ENCODE measurements around the gene MATN1. TPM values are rescaled to one million over a fixed set of nuclear protein-coding genes. Genes with fewer than 3 reads are reported as not detected.

The MATN1 gene
- polyA plus RNA-seq, 2 donors, result 0.01 to 0.02 TPM

DNA sequence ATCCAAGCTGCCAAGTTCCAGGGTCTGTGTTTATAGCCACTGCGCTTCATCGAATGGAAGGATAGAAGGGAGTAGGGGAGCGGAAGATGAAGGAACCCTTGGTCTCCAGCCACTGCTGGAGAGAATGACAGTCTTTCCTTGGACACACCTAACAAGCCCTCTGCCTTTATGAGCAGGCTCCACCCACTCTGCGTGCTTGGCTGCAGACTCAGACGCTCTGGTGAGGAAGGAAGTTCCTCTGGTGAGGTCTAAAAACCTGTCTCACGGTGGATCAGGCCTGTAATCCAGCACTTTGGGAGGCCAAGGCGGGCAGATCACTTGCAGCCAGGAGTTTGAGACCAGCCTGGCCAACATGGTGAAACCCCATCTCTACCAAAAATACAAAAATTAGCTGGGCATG, 55.4 kb downstream of the MATN1 start:
- Histone ChIP-seq H3K27me3 (ENCODE audit: control insufficient read depth in 1 of 2, insufficient read depth in 2 of 2, low read length in 2 of 2) (peaks cover 0 to 2% of the 10 kb centered on the region in 2 donors), H3K27ac (ENCODE audit: low read depth in 2 of 2, low read length in 1 of 2) (no peak overlapping the region), H3K4me3 (ENCODE audit: low read depth in 1 of 2, low read length in 2 of 2) (no peak overlapping the region), H3K4me1 (ENCODE audit: control insufficient read depth in 2 of 2, insufficient read depth in 2 of 2, low read length in 1 of 2) (peaks cover 0 to 6% of the 10 kb centered on the region in 2 donors), H3K36me3 (ENCODE audit: control insufficient read depth in 2 of 2, insufficient read depth in 2 of 2, low read length in 1 of 2) (no peaks in the 10 kb centered on the region), H3K9me3 (ENCODE audit: control insufficient read depth in 2 of 2, insufficient read depth in 1 of 2, low read depth in 1 of 2, low read length in 1 of 2) (no peaks in the 10 kb centered on the region)
- 44% methylated on average over 7 of the region's 7 CpGs for WGBS, 2 donors

DNA sequence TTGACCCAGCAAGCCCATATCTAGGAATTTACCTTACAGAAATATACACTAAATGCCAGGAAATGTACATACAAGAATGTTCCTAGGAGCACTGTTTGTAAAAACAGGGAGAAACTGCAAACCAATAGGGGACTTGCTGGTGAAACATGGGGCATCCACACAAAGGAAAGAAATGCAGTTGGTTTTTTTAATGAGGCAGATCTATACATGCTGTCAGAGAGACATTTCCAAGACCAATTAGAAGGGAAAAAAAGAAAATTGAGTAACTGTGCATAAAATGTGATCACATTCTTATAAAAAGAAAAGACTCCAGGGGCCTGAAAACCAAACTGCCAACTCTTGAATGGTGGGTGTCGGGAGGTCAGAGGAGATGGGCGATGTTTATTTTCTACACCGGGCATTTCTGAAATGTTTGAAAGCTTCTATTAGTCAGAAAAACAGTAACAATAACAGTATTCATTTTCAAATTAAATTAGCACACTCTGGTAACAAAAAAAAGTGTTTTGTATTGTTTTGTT, 56.6 kb downstream of the MATN1 start:
- Histone ChIP-seq H3K27me3 (ENCODE audit: control insufficient read depth in 1 of 2, insufficient read depth in 2 of 2, low read length in 2 of 2) (peaks cover 0 to 2% of the 10 kb centered on the region in 2 donors), H3K36me3 (ENCODE audit: control insufficient read depth in 2 of 2, insufficient read depth in 2 of 2, low read length in 1 of 2) (no peaks in the 10 kb centered on the region), H3K4me1 (ENCODE audit: control insufficient read depth in 2 of 2, insufficient read depth in 2 of 2, low read length in 1 of 2) (peaks cover 0 to 6% of the 10 kb centered on the region in 2 donors), H3K9me3 (ENCODE audit: control insufficient read depth in 2 of 2, insufficient read depth in 1 of 2, low read depth in 1 of 2, low read length in 1 of 2) (no peaks in the 10 kb centered on the region), H3K27ac (ENCODE audit: low read depth in 2 of 2, low read length in 1 of 2) (no peak overlapping the region), H3K4me3 (ENCODE audit: low read depth in 1 of 2, low read length in 2 of 2) (no peak overlapping the region)
- WGBS, 2 donors, result 80 to 86% methylated on average over 3 of the region's 3 CpGs

DNA sequence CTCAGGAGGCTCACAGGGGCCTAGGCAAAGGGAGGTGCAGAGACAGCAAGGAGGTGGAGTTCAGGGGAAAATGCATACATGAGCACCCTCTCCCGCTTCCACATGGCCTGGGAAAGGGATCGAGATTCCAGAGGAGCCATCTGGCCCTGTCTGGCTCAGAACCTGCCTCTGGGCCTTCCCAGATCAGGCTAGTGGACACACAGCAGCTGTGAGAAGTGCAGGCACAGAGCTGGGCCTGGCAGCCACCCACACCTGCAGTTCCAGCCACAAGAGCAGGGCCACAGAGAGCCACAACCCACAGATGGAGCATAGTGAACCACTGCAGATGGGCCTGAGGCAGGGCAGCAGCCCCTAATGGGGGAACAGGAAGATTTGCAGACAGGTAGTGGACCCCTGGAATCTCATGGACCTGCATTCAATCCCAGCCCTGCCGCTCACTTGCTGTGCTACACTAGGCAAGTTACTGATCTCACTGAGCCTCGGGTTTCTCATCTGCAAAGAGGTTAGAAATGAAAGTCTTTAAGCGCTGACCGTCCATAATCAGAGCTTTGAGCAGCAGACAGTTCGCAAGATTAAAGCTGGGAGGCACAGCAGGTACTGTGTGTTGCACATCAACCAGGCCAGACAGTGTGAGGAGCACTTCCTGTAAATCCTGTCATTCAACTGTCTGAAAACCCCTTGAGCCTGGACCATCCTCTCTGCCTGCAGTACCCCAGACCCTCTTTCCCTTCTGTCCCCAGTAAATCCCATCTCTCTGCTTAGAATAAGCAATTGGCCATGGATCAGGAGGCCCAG, 58.0 kb downstream of the MATN1 start:
- Histone ChIP-seq H3K27ac (ENCODE audit: low read depth in 2 of 2, low read length in 1 of 2) (no peak overlapping the region), H3K4me3 (ENCODE audit: low read depth in 1 of 2, low read length in 2 of 2) (no peak overlapping the region), H3K36me3 (ENCODE audit: control insufficient read depth in 2 of 2, insufficient read depth in 2 of 2, low read length in 1 of 2) (no peaks in the 10 kb centered on the region), H3K4me1 (ENCODE audit: control insufficient read depth in 2 of 2, insufficient read depth in 2 of 2, low read length in 1 of 2) (peaks cover 0 to 6% of the 10 kb centered on the region in 2 donors), H3K27me3 (ENCODE audit: control insufficient read depth in 1 of 2, insufficient read depth in 2 of 2, low read length in 2 of 2) (no peaks in the 10 kb centered on the region), H3K9me3 (ENCODE audit: control insufficient read depth in 2 of 2, insufficient read depth in 1 of 2, low read depth in 1 of 2, low read length in 1 of 2) (no peaks in the 10 kb centered on the region)
- 85 to 89% methylated on average over 7 of the region's 7 CpGs for WGBS, 2 donors

GRCh38 chr1:30664103-30664755, 59.2 kb downstream of the MATN1 start:
- 52 to 61% methylated on average over 17 of the region's 17 CpGs for WGBS, 2 donors
- H3K27me3 ChIP-seq (ENCODE audit: control insufficient read depth in 1 of 2, insufficient read depth in 2 of 2, low read length in 2 of 2), result no peaks in the 10 kb centered on the region
- H3K4me1 ChIP-seq (ENCODE audit: control insufficient read depth in 2 of 2, insufficient read depth in 2 of 2, low read length in 1 of 2), result peaks cover 0 to 6% of the 10 kb centered on the region in 2 donors
- no peaks in the 10 kb centered on the region for H3K36me3 ChIP-seq (ENCODE audit: control insufficient read depth in 2 of 2, insufficient read depth in 2 of 2, low read length in 1 of 2)
- no peak overlapping the region for H3K27ac ChIP-seq (ENCODE audit: low read depth in 2 of 2, low read length in 1 of 2)
- H3K4me3 ChIP-seq (ENCODE audit: low read depth in 1 of 2, low read length in 2 of 2), result no peak overlapping the region
- no peaks in the 10 kb centered on the region for H3K9me3 ChIP-seq (ENCODE audit: control insufficient read depth in 2 of 2, insufficient read depth in 1 of 2, low read depth in 1 of 2, low read length in 1 of 2)

DNA sequence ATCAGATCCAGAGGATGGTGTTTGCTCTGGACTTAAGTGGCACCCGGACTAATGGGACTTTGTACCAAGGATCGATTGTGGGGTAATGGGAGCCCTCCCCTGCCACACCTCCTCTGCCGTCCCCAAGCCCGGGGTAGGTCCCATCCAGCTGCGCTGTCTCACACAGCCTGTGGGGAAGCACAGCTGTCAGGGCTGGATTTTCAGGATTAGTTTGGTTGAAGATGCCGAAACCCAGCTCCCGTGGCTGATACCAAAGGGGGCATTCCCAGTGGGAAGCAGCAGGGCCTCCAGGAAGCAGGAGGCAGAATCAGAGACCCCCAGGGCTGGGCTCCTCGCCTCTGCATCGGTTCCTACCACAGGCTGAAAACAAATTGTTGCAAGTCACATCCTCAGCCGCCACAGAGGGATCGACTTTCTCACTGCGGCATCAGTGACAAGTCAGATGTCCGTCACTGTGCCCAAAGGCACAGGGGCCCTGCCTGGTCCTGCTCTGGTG, 59.7 kb downstream of the MATN1 start:
- Histone ChIP-seq H3K9me3 (ENCODE audit: control insufficient read depth in 2 of 2, insufficient read depth in 1 of 2, low read depth in 1 of 2, low read length in 1 of 2) (no peaks in the 10 kb centered on the region), H3K36me3 (ENCODE audit: control insufficient read depth in 2 of 2, insufficient read depth in 2 of 2, low read length in 1 of 2) (no peaks in the 10 kb centered on the region), H3K4me3 (ENCODE audit: low read depth in 1 of 2, low read length in 2 of 2) (no peak overlapping the region), H3K4me1 (ENCODE audit: control insufficient read depth in 2 of 2, insufficient read depth in 2 of 2, low read length in 1 of 2) (peaks cover 0 to 6% of the 10 kb centered on the region in 2 donors), H3K27ac (ENCODE audit: low read depth in 2 of 2, low read length in 1 of 2) (no peak overlapping the region), H3K27me3 (ENCODE audit: control insufficient read depth in 1 of 2, insufficient read depth in 2 of 2, low read length in 2 of 2) (no peaks in the 10 kb centered on the region)
- 62 to 64% methylated on average over 13 of the region's 13 CpGs for WGBS, 2 donors

- H3K36me3 ChIP-seq (ENCODE audit: control insufficient read depth in 2 of 2, insufficient read depth in 2 of 2, low read length in 1 of 2), result no peaks in the 10 kb centered on the region
- H3K4me1 ChIP-seq (ENCODE audit: control insufficient read depth in 2 of 2, insufficient read depth in 2 of 2, low read length in 1 of 2), result peaks cover 0 to 2% of the 10 kb centered on the region in 2 donors
- no peak overlapping the region for H3K27ac ChIP-seq (ENCODE audit: low read depth in 2 of 2, low read length in 1 of 2)
- H3K9me3 ChIP-seq (ENCODE audit: control insufficient read depth in 2 of 2, insufficient read depth in 1 of 2, low read depth in 1 of 2, low read length in 1 of 2), result no peaks in the 10 kb centered on the region
- H3K27me3 ChIP-seq (ENCODE audit: control insufficient read depth in 1 of 2, insufficient read depth in 2 of 2, low read length in 2 of 2), result no peaks in the 10 kb centered on the region
- no peak overlapping the region for H3K4me3 ChIP-seq (ENCODE audit: low read depth in 1 of 2, low read length in 2 of 2)
- WGBS, 2 donors, result 67 to 68% methylated on average over 9 of the region's 9 CpGs
These were observed 61.0 kb downstream of the MATN1 start for GRCh38 chr1:30662291-30662840.

GRCh38 chr1:30661311-30661710, 62.1 kb downstream of the MATN1 start:
- H3K4me3 ChIP-seq (ENCODE audit: low read depth in 1 of 2, low read length in 2 of 2), result no peak overlapping the region
- 92% methylated on average over 10 of the region's 10 CpGs for WGBS, 2 donors
- H3K27ac ChIP-seq (ENCODE audit: low read depth in 2 of 2, low read length in 1 of 2), result no peak overlapping the region
- peaks cover 0 to 2% of the 10 kb centered on the region in 2 donors for H3K4me1 ChIP-seq (ENCODE audit: control insufficient read depth in 2 of 2, insufficient read depth in 2 of 2, low read length in 1 of 2)
- no peaks in the 10 kb centered on the region for H3K9me3 ChIP-seq (ENCODE audit: control insufficient read depth in 2 of 2, insufficient read depth in 1 of 2, low read depth in 1 of 2, low read length in 1 of 2)
- no peaks in the 10 kb centered on the region for H3K27me3 ChIP-seq (ENCODE audit: control insufficient read depth in 1 of 2, insufficient read depth in 2 of 2, low read length in 2 of 2)
- no peaks in the 10 kb centered on the region for H3K36me3 ChIP-seq (ENCODE audit: control insufficient read depth in 2 of 2, insufficient read depth in 2 of 2, low read length in 1 of 2)

Other genes with a start within 250 kb of the MATN1 start
- 10 to 100 TPM in 1 of 2 donors, 1 to 10 TPM in 1; 10.0 to 15.5 TPM for gene LAPTM5, start 34.2 kb upstream of the MATN1 start, polyA plus RNA-seq
- gene SDC3, start 185.2 kb upstream of the MATN1 start, polyA plus RNA-seq, result 1 to 10 TPM; 4.3 to 4.8 TPM